Omental fat pad (tissue), 4 donors: Measurements from ENCODE around the gene HLA-DOB. TPM values are rescaled to one million over a fixed set of nuclear protein-coding genes. Genes with fewer than 3 reads are reported as not detected.

ENCODE experiments used
- ATAC-seq: fragments of 150-250 bp; one replicate; pipeline ENCODE4 v1.9.1; 2016; ENCODE audit warnings: mild to moderate bottlenecking, moderate library complexity; ENCODE audit not compliant: low FRiP score
- DNase-seq: peaks from one replicate; pipeline ENCODE4 v3.0.0-alpha.2; 2019; ENCODE audit warnings: low spot score
- CTCF ChIP-seq, 3 donors: fragments of 450-650 bp; IDR thresholded peaks; one replicate each; pipeline ENCODE4 v1.5.1; 2016 to 2017; ENCODE audit warnings: antibody characterized with exemption in 3 of 3, mild to moderate bottlenecking in 3 of 3, moderate library complexity in 2 of 3
- total RNA-seq, 4 donors: library from RNA; depleted of rRNA; stranded (reverse); fragments of >200 nt; gene quantifications; one replicate each; pipeline ENCODE4 v1.1.0, GENCODE V29; 2016

The HLA-DOB gene
- total RNA-seq, 4 donors from 2014 or later = 0.56 to 2.8 (median 1.6) TPM; not detected in 1

- peak; percentile 95 for DNase-seq
- ATAC-seq = peak; percentile 97
Observed at GRCh38 chr6:32838114-32838958, 21.5 kb upstream of the HLA-DOB start, which contains the start of gene TAP2. Gene TAP2, minus strand, starts transcription at chr6:32838739. Its CDS starts 506 bp downstream, at chr6:32838233.

GRCh38 chr6:32837651-32838113 lies 20.9 kb upstream of the HLA-DOB start:
- ATAC-seq = peak; percentile 33
- TF ChIP-seq CTCF (IDR thresholded peaks at IDR 0.05) = no peak
- DNase-seq = no peak

More at GRCh38 chr6:32838114-32838958, 21.5 kb upstream of the HLA-DOB start, which contains the start of gene TAP2:
- TF ChIP-seq CTCF (IDR thresholded peaks at IDR 0.05) = peak in 2 of 3 donors; percentile 67 to 97

- no peak for ATAC-seq
- DNase-seq = no peak
- no peak for TF ChIP-seq CTCF (IDR thresholded peaks at IDR 0.05)
Observed at GRCh38 chr6:32836873-32837272, 20.1 kb upstream of the HLA-DOB start.

GRCh38 chr6:32835167-32835893 lies 18.5 kb upstream of the HLA-DOB start:
- no peak for TF ChIP-seq CTCF (IDR thresholded peaks at IDR 0.05)
- DNase-seq (no peak), ATAC-seq (no peak)

GRCh38 chr6:32833664-32834063 lies 16.9 kb upstream of the HLA-DOB start:
- no peak for DNase-seq
- no peak for TF ChIP-seq CTCF (IDR thresholded peaks at IDR 0.05)
- ATAC-seq = no peak

- ATAC-seq = no peak
Observed at GRCh38 chr6:32832535-32832934, 15.7 kb upstream of the HLA-DOB start.

More at GRCh38 chr6:32832535-32832934, 15.7 kb upstream of the HLA-DOB start:
- no peak for TF ChIP-seq CTCF (IDR thresholded peaks at IDR 0.05)
- no peak for DNase-seq
